ENCODE results near the gene ZNF569. TPM values are rescaled to one million over a fixed set of nuclear protein-coding genes. Genes with fewer than 3 reads are reported as not detected.

Gene ZNF569
- total RNA-seq, 1 donor from 2014 or later: 5.0 TPM

DNA sequence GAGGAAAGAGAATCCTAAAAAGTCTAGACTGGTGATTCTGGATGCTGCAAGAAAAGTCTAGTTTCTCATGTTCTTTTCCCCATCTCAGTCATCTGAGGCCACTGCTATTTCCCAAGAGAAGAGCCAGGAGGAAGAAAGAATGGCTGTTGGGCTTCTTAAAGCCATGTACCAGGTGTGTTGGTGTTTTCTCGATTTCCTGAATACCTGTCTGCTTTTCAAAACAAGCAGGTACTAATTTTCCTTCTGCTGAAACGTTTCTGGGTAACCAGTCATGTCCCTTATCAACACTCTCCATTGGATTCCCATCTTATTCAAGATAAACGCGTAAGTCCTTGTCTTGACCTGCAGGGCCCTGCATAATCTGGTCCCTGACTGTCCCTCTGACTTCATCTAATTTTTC is 3.0 kb upstream of the ZNF569 start:
- TF ChIP-seq CTCF (IDR thresholded peaks at IDR 0.05; ENCODE audit: insufficient read depth, low read length, poor library complexity, severe bottlenecking): no peak
- no peak for DNase-seq (ENCODE audit: low read depth)
- H3K27me3 ChIP-seq (ENCODE audit: control insufficient read depth, insufficient read depth, low read length): no peaks in the 10 kb centered on the region
- no peak overlapping the region for H3K4me3 ChIP-seq (ENCODE audit: low read depth, low read length)
- H3K36me3 ChIP-seq (ENCODE audit: control insufficient read depth, insufficient read depth, low read length): no peaks in the 10 kb centered on the region

- peak; percentile 35 for DNase-seq (ENCODE audit: low read depth)
- Histone ChIP-seq H3K4me3 (ENCODE audit: low read depth, low read length) (peak within 1 kb of the TSS; percentile 74), H3K27me3 (ENCODE audit: control insufficient read depth, insufficient read depth, low read length) (no peaks in the 10 kb centered on the region), H3K36me3 (ENCODE audit: control insufficient read depth, insufficient read depth, low read length) (no peaks in the 10 kb centered on the region)
- TF ChIP-seq CTCF (IDR thresholded peaks at IDR 0.05; ENCODE audit: insufficient read depth, low read length, poor library complexity, severe bottlenecking): no peak
These were observed 1.9 kb upstream of the ZNF569 start, which contains the start of gene ZNF570 for GRCh38 chr19:37468961-37469777. Gene ZNF570, plus strand, starts transcription at chr19:37469356. Its CDS starts 999 bp downstream, at chr19:37470355.

GRCh38 chr19:37467608-37468090 is 405 bp upstream of the ZNF569 start:
- Histone ChIP-seq H3K27me3 (ENCODE audit: control insufficient read depth, insufficient read depth, low read length) (no peaks in the 10 kb centered on the region), H3K36me3 (ENCODE audit: control insufficient read depth, insufficient read depth, low read length) (no peaks in the 10 kb centered on the region), H3K4me3 (ENCODE audit: low read depth, low read length) (peak overlapping the region; percentile 60)
- DNase-seq (ENCODE audit: low read depth): no peak
- TF ChIP-seq CTCF (IDR thresholded peaks at IDR 0.05; ENCODE audit: insufficient read depth, low read length, poor library complexity, severe bottlenecking): no peak

DNA sequence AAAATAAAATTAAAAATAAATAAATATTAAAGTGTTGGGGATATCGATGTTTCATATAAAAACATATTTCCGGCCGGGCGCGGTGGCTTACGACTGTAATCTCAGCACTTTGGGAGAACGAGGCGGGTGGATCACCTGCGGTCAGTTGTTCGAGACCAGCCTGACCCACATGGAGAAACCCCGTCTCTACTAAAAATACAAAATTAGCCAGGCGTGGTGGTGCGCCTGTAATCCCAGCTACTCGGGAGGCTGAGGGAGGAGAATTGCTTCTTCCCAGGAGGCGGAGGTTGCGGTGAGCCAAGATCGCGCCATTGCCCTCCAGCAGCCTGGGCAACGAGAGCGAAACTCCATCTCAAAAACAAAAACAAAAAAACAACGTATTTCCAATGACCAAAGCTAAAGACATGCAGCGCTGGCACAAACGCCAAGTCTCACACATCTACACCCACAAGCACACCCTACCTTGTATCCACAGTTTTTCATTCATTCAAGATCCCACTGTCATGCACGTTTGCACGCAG is 907 bp downstream of the ZNF569 start:
- no peak for DNase-seq (ENCODE audit: low read depth)
- H3K27me3 ChIP-seq (ENCODE audit: control insufficient read depth, insufficient read depth, low read length): no peaks in the 10 kb centered on the region
- no peak for TF ChIP-seq CTCF (IDR thresholded peaks at IDR 0.05; ENCODE audit: insufficient read depth, low read length, poor library complexity, severe bottlenecking)
- no peaks in the 10 kb centered on the region for H3K36me3 ChIP-seq (ENCODE audit: control insufficient read depth, insufficient read depth, low read length)
- H3K4me3 ChIP-seq (ENCODE audit: low read depth, low read length): peak overlapping the region; percentile 60

DNA sequence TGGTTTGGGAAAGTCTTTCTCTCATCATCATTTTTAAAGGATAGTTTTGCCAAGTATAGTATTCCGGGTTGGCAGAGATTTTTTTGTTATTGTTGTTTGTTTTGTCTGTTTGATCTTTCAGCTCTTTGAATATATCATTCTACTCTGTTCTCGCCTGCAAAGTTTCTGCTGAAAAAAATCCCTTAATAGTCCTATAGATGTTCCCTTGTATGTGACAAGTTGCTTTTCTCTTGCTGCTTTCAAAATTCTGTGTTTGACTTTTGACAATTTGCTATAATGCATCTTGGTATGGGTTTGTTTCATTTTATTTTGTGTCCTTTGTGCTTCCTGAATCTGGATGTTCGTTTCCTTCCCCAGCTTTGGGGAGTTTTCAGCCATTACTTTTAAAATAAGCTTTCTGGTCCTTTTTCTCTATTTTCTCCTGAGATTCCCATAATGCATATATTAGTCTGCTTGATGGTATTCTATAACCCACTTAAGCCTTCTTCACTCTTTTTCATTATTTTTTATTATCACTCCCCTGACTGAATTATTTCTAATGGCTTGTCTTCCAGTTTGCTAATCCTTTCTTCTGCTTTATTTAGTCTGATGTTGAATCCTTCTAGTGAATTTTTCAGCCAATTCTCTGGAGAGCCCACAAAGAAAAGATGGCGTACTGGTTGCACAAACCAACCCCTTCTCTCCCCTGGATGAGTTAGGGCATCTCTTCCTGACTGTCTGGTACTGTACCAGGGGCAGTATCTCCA is 14.6 kb downstream of the ZNF569 start:
- Histone ChIP-seq H3K4me3 (ENCODE audit: low read depth, low read length) (no peak overlapping the region), H3K36me3 (ENCODE audit: control insufficient read depth, insufficient read depth, low read length) (peaks cover 2% of the 10 kb centered on the region), H3K27me3 (ENCODE audit: control insufficient read depth, insufficient read depth, low read length) (no peaks in the 10 kb centered on the region)
- DNase-seq (ENCODE audit: low read depth): no peak
- TF ChIP-seq CTCF (IDR thresholded peaks at IDR 0.05; ENCODE audit: insufficient read depth, low read length, poor library complexity, severe bottlenecking): no peak
